Keratinocyte (primary cell): ENCODE results near the gene NLRC3. TPM values are rescaled to one million over a fixed set of nuclear protein-coding genes. Genes with fewer than 3 reads are reported as not detected.

ENCODE experiments used
- DNase-seq: peaks from one replicate; pipeline ENCODE4 v3.0.0-alpha.2; 2011; ENCODE audit warnings: low read depth, missing footprints, low spot score
- FAIRE-seq: peaks from 2 replicates; lab custom pipeline; 2011; peaks lifted over from hg19 to GRCh38; lab: Jason Lieb, UNC
- H2AFZ ChIP-seq: 2 replicates; pipeline ENCODE4 v1.6.0; 2012; ENCODE audit warnings: low read length, control low read depth, inconsistent platforms; ENCODE audit not compliant: control insufficient read depth
- H3K27ac ChIP-seq: 2 replicates; pipeline ENCODE4 v1.5.1; 2011; ENCODE audit warnings: low read length; ENCODE audit not compliant: control insufficient read depth, insufficient read depth
- H3K27me3 ChIP-seq: 3 replicates; pipeline ENCODE4 v1.6.0; 2011; ENCODE audit warnings: low read length; ENCODE audit not compliant: control insufficient read depth, insufficient read depth; ENCODE audit errors: extremely low read depth
- H3K36me3 ChIP-seq, 2 experiments: 2 replicates in 1 of 2; 3 replicates in 1 of 2; pipeline ENCODE4 v1.5.1; 2011; ENCODE audit warnings: low read length in 2 of 2, mild to moderate bottlenecking in 1 of 2; ENCODE audit not compliant: control insufficient read depth in 2 of 2, insufficient read depth in 2 of 2; ENCODE audit errors: extremely low read depth in 1 of 2
- H3K4me1 ChIP-seq: 3 replicates; pipeline ENCODE4 v1.5.1; 2011; ENCODE audit warnings: low read length; ENCODE audit not compliant: control insufficient read depth, insufficient read depth; ENCODE audit errors: extremely low read depth
- H3K4me2 ChIP-seq: 3 replicates; pipeline ENCODE4 v1.6.0; 2011; ENCODE audit warnings: low read depth, low read length; ENCODE audit not compliant: control insufficient read depth, insufficient read depth; ENCODE audit errors: extremely low read depth
- H3K4me3 ChIP-seq, 3 experiments: fragments of 200-600 bp in 1 of 3; sonication (generic) in 1 of 3; 2 replicates in 2 of 3; 3 replicates in 1 of 3; pipeline ENCODE4 v1.5.1; 2011 to 2016; ENCODE audit warnings: low read length in 3 of 3, mild to moderate bottlenecking in 3 of 3, control low read depth in 2 of 3, inconsistent platforms in 1 of 3, low read depth in 1 of 3, mixed read lengths in 1 of 3, mixed run types in 1 of 3, moderate library complexity in 1 of 3; ENCODE audit not compliant: control insufficient read depth in 2 of 3, insufficient read depth in 2 of 3; ENCODE audit errors: extremely low read depth in 1 of 3
- H3K79me2 ChIP-seq: 2 replicates; pipeline ENCODE4 v1.6.0; 2012; ENCODE audit warnings: low read length; ENCODE audit not compliant: control insufficient read depth, insufficient read depth
- H3K9ac ChIP-seq: 3 replicates; pipeline ENCODE4 v1.6.0; 2011; ENCODE audit warnings: low read length; ENCODE audit not compliant: control insufficient read depth, insufficient read depth; ENCODE audit errors: extremely low read depth
- H3K9me1 ChIP-seq: 3 replicates; pipeline ENCODE4 v1.6.0; 2011; ENCODE audit warnings: low read length; ENCODE audit not compliant: control insufficient read depth, insufficient read depth; ENCODE audit errors: extremely low read depth
- H3K9me3 ChIP-seq: 2 replicates; pipeline ENCODE4 v1.5.1; 2012; ENCODE audit warnings: low read depth, low read length; ENCODE audit not compliant: control insufficient read depth
- H4K20me1 ChIP-seq: 3 replicates; pipeline ENCODE4 v1.6.0; 2011; ENCODE audit warnings: low read length; ENCODE audit not compliant: control insufficient read depth, insufficient read depth; ENCODE audit errors: extremely low read depth
- CTCF ChIP-seq, 3 experiments: IDR thresholded peaks in 1 of 3; conservative IDR thresholded peaks in 1 of 3; optimal IDR thresholded peaks in 1 of 3; 2 replicates in 2 of 3; 3 replicates in 1 of 3; pipeline versions ENCODE3 to v1.5.1; 2011; ENCODE audit warnings: low read length in 3 of 3, mild to moderate bottlenecking in 3 of 3, moderate library complexity in 2 of 3, control low read depth in 1 of 3, inconsistent platforms in 1 of 3; ENCODE audit not compliant: insufficient read depth in 2 of 3; ENCODE audit errors: extremely low read depth in 1 of 3
- EZH2 ChIP-seq: IDR thresholded peaks from one replicate; pipeline ENCODE4 v1.6.1; 2012; ENCODE audit warnings: inconsistent platforms, mild to moderate bottlenecking, low read length, moderate library complexity
- dilution Hi-C: fragments of 300-500 bp; cut with MboI; formaldehyde crosslinking; loops from one replicate; pipeline ENCODE4 v1.7.0; 2020; ENCODE audit warnings: low sequenced_read_pairs; ENCODE audit not compliant: extremely low pct_ligation_motif_present
- polyA plus RNA-seq, 5 experiments: library from polyadenylated mRNA; depleted of rRNA in 3 of 5; stranded (reverse) in 3 of 5; stranded (forward) in 1 of 5; unstranded in 1 of 5; fragments of >200 nt; gene quantifications; 1 replicate in 1 of 5; 2 replicates in 3 of 5; 3 replicates in 1 of 5; pipeline versions ENCODE4 v1.2.1 to v1.2.3, GENCODE V29; 2011 to 2012; ENCODE audit warnings: missing spikeins in 2 of 5, low read depth in 1 of 5, low replicate concordance in 1 of 5

Gene NLRC3
- polyA plus RNA-seq, 1 donor (not counting 4 experiments of a cell fraction or from before 2014, with no cell fraction given): not detected

- Histone ChIP-seq H3K27ac (no peak overlapping the region), H2AFZ (no peak overlapping the region), H3K9ac (no peak overlapping the region), H3K9me1 (no peaks in the 10 kb centered on the region), H3K36me3 (no peaks in the 10 kb centered on the region), H3K4me2 (no peak overlapping the region), H3K4me3 (no peak overlapping the region), H3K9me3 (peaks cover 4% of the 10 kb centered on the region), H4K20me1 (no peaks in the 10 kb centered on the region), H3K4me1 (no peaks in the 10 kb centered on the region), H3K27me3 (no peaks in the 10 kb centered on the region), H3K79me2 (no peaks in the 10 kb centered on the region)
- no peak for DNase-seq
- TF ChIP-seq EZH2 (no peak), CTCF (optimal IDR thresholded peaks at IDR 0.05 in 1 of 3, IDR thresholded peaks at IDR 0.05 in 1 of 3, conservative IDR thresholded peaks at IDR 0.05 in 1 of 3; ENCODE audit: extremely low read depth in 1 of 3, insufficient read depth in 2 of 3, low read length in 3 of 3) (no peak)
- dilution Hi-C loops: no loop called here
- FAIRE-seq: no peak
Measured at GRCh38 chr16:3573146-3573815, 3.9 kb downstream of the NLRC3 start.

GRCh38 chr16:3570420-3571062 lies 6.7 kb downstream of the NLRC3 start:
- dilution Hi-C loops: no loop called here
- Histone ChIP-seq H3K36me3 (no peaks in the 10 kb centered on the region), H4K20me1 (no peaks in the 10 kb centered on the region), H2AFZ (no peak overlapping the region), H3K4me2 (no peak overlapping the region), H3K4me1 (no peaks in the 10 kb centered on the region), H3K79me2 (no peaks in the 10 kb centered on the region), H3K27me3 (no peaks in the 10 kb centered on the region), H3K9me3 (peaks cover 4% of the 10 kb centered on the region), H3K4me3 (no peak overlapping the region), H3K9ac (no peak overlapping the region), H3K9me1 (no peaks in the 10 kb centered on the region), H3K27ac (no peak overlapping the region)
- TF ChIP-seq CTCF (optimal IDR thresholded peaks at IDR 0.05 in 1 of 3, IDR thresholded peaks at IDR 0.05 in 1 of 3, conservative IDR thresholded peaks at IDR 0.05 in 1 of 3; ENCODE audit: extremely low read depth in 1 of 3, insufficient read depth in 2 of 3, low read length in 3 of 3): no peak
- TF ChIP-seq EZH2: no peak
- FAIRE-seq: no peak
- no peak for DNase-seq
